SK-N-SH (cell line): ENCODE data around the gene SLCO3A1. TPM values are rescaled to one million over a fixed set of nuclear protein-coding genes. Genes with fewer than 3 reads are reported as not detected.
A peak's percentile ranks its signal among the peaks of the same experiment; 100 is the strongest.

Experiments
- CTCF ChIA-PET: fragments of 300-600, 350-600 bp; formaldehyde crosslinking; extraction: SDS; loops from one replicate; lab custom pipeline; 2021; lab: Yijun Ruan, JAX
- POLR2A ChIA-PET: fragments of 350-600 bp; sonication (Branson Sonifier 250); formaldehyde crosslinking; extraction: SDS; loops from one replicate; lab custom pipeline; 2020; ENCODE audit warnings: antibody characterized with exemption, inconsistent platforms; lab: Yijun Ruan, JAX
- DNase-seq: peaks from one replicate; pipeline ENCODE4 v3.0.0; 2012
- H2AFZ ChIP-seq: fragments of 200-600 bp; sonication (generic); 2 replicates; pipeline ENCODE4 v1.8.1; 2016; ENCODE audit warnings: antibody characterized with exemption, mild to moderate bottlenecking, low read depth
- H3F3A ChIP-seq: fragments of 200-600 bp; sonication (generic); replicated peaks from 2 replicates; pipeline ENCODE3; 2016; ENCODE audit warnings: antibody characterized with exemption, mild to moderate bottlenecking; ENCODE audit not compliant: insufficient read depth
- H3K27ac ChIP-seq, 2 experiments: fragments of 200-500 bp in 1 of 2; fragments of 200-600 bp in 1 of 2; sonication (Bioruptor generic) in 1 of 2; sonication (generic), shearing (Covaris generic) in 1 of 2; 2 replicates each; pipeline versions ENCODE4 v1.5.1 to v1.6.1; 2014 to 2016; ENCODE audit warnings: low read depth in 2 of 2, inconsistent platforms in 1 of 2, low read length in 1 of 2, mild to moderate bottlenecking in 1 of 2, mixed read lengths in 1 of 2
- H3K27me3 ChIP-seq: fragments of 200-600 bp; sonication (generic), shearing (Covaris generic); 2 replicates; pipeline ENCODE4 v1.6.1; 2016; ENCODE audit warnings: mixed run types; ENCODE audit not compliant: insufficient read depth
- H3K36me3 ChIP-seq, 2 experiments: fragments of 200-500 bp in 1 of 2; fragments of 200-600 bp in 1 of 2; sonication (Bioruptor generic) in 1 of 2; sonication (generic) in 1 of 2; replicated peaks in 1 of 2; 2 replicates each; pipeline versions ENCODE3 to v1.5.1; 2014 to 2016; ENCODE audit warnings: low read length in 1 of 2, mild to moderate bottlenecking in 1 of 2; ENCODE audit not compliant: insufficient read depth in 2 of 2, control insufficient read depth in 1 of 2
- H3K4me1 ChIP-seq, 2 experiments: fragments of 200-500 bp in 1 of 2; fragments of 200-600 bp in 1 of 2; sonication (Bioruptor generic) in 1 of 2; sonication (generic), shearing (Covaris generic) in 1 of 2; 2 replicates each; pipeline versions ENCODE4 v1.5.1 to v1.6.1; 2014 to 2016; ENCODE audit warnings: low read depth in 1 of 2, low read length in 1 of 2, mixed run types in 1 of 2; ENCODE audit not compliant: insufficient read depth in 2 of 2, control insufficient read depth in 1 of 2
- H3K4me2 ChIP-seq: fragments of 200-600 bp; sonication (generic), shearing (Covaris generic); 2 replicates; pipeline ENCODE4 v1.6.1; 2017; ENCODE audit warnings: mixed run types
- H3K4me3 ChIP-seq, 2 experiments: fragments of 200-500 bp in 1 of 2; fragments of 200-600 bp in 1 of 2; sonication (Bioruptor generic) in 1 of 2; sonication (generic), shearing (Covaris generic) in 1 of 2; 2 replicates each; pipeline versions ENCODE4 v1.5.1 to v1.8.1; 2014 to 2016; ENCODE audit warnings: low read depth in 2 of 2, inconsistent platforms in 1 of 2, low read length in 1 of 2, mild to moderate bottlenecking in 1 of 2, mixed read lengths in 1 of 2, moderate library complexity in 1 of 2
- H3K79me2 ChIP-seq: fragments of 200-600 bp; sonication (generic); 2 replicates; pipeline ENCODE4 v1.8.1; 2017; ENCODE audit warnings: mild to moderate bottlenecking; ENCODE audit not compliant: insufficient read depth
- H3K9ac ChIP-seq: fragments of 200-600 bp; sonication (generic); 2 replicates; pipeline ENCODE4 v1.6.1; 2017; ENCODE audit warnings: mixed run types
- H3K9me2 ChIP-seq: fragments of 200-600 bp; sonication (generic); 2 replicates; pipeline ENCODE4 v1.6.1; 2017; ENCODE audit warnings: mixed run types
- H3K9me3 ChIP-seq: fragments of 200-600 bp; sonication (generic); 2 replicates; pipeline ENCODE4 v1.6.1; 2017; ENCODE audit warnings: mixed run types, mild to moderate bottlenecking, moderate library complexity
- H4K20me1 ChIP-seq: fragments of 200-600 bp; sonication (generic); 2 replicates; pipeline ENCODE4 v1.6.1; 2017; ENCODE audit warnings: mild to moderate bottlenecking, mixed run types; ENCODE audit not compliant: insufficient read depth
- CHD2 ChIP-seq: fragments of 150-350 bp; IDR thresholded peaks from 2 replicates; pipeline ENCODE4 v1.6.1; 2018; ENCODE audit warnings: low read length; ENCODE audit not compliant: partially characterized antibody
- CTCF ChIP-seq: fragments of 200-600 bp; sonication (generic); IDR thresholded peaks from 2 replicates; pipeline ENCODE4 v1.6.1; 2017; ENCODE audit warnings: antibody characterized with exemption, mild to moderate bottlenecking, moderate library complexity
- ELF1 ChIP-seq: IDR thresholded peaks from 2 replicates; pipeline ENCODE4 v1.4.0; 2012
- EZH2phosphoT487 ChIP-seq: fragments of 200-600 bp; sonication (generic); IDR thresholded peaks from 2 replicates; pipeline ENCODE4 v1.6.1; 2017; ENCODE audit warnings: low read depth, mixed run types, mild to moderate bottlenecking, antibody characterized with exemption, moderate library complexity, borderline replicate concordance
- FOSL2 ChIP-seq: IDR thresholded peaks from 2 replicates; pipeline ENCODE4 v1.4.0; 2012; ENCODE audit warnings: low read depth, mild to moderate bottlenecking, moderate library complexity, borderline replicate concordance
- GATA2 ChIP-seq: sonication (generic); formaldehyde crosslinking; IDR thresholded peaks from 2 replicates; pipeline ENCODE4 v1.5.0; 2020; ENCODE audit warnings: mild to moderate bottlenecking, missing genetic modification reagents
- MEF2A ChIP-seq: IDR thresholded peaks from 2 replicates; pipeline ENCODE4 v1.4.0; 2012; ENCODE audit warnings: low read depth, borderline replicate concordance
- MXI1 ChIP-seq: IDR thresholded peaks from 2 replicates; pipeline ENCODE4 v1.6.1; 2012; ENCODE audit warnings: mild to moderate bottlenecking, low read depth, low read length, improper control_type of control experiment
- NFIC ChIP-seq: IDR thresholded peaks from 2 replicates; pipeline ENCODE4 v1.4.0; 2012; ENCODE audit warnings: borderline replicate concordance
- NRF1 ChIP-seq: IDR thresholded peaks from 2 replicates; pipeline ENCODE4 v1.6.1; 2012; ENCODE audit warnings: low read depth, mild to moderate bottlenecking, low read length
- POLR2AphosphoS5 ChIP-seq: IDR thresholded peaks from 2 replicates; pipeline ENCODE4 v1.6.1; 2012; ENCODE audit warnings: low read depth, low read length
- RCOR1 ChIP-seq: fragments of 150-350 bp; IDR thresholded peaks from 2 replicates; pipeline ENCODE4 v1.6.1; 2017; ENCODE audit warnings: antibody characterized with exemption, low read length
- SMC3 ChIP-seq: IDR thresholded peaks from 2 replicates; pipeline ENCODE4 v1.6.1; 2012; ENCODE audit warnings: low read depth, low read length, improper control_type of control experiment
- USF1 ChIP-seq: IDR thresholded peaks from 2 replicates; pipeline ENCODE4 v1.4.0; 2012; ENCODE audit warnings: low read depth, borderline replicate concordance
- WGBS: methylation state at CpG from one replicate; pipeline ENCODE4 v1.1.6; 2017; ENCODE audit warnings: low lambda C conversion rate; 5-methylcytosine and 5-hydroxymethylcytosine counted together
- polyA plus RNA-seq, 3 experiments: library from polyadenylated mRNA; depleted of rRNA; stranded (reverse); fragments of >200 nt; gene quantifications; 2 replicates each; pipeline ENCODE4 v1.2.3, GENCODE V29; 2012
- TF ChIP-seq, protein P1 (sequence below): IDR thresholded peaks from 2 replicates; pipeline ENCODE4 v1.6.1; 2012; ENCODE audit warnings: mild to moderate bottlenecking, low read depth, low read length, moderate library complexity
- TF ChIP-seq, protein P2 (sequence below): IDR thresholded peaks from 2 replicates; pipeline ENCODE4; 2012
- TF ChIP-seq, protein P3 (sequence below): fragments of 150-350 bp; IDR thresholded peaks from 2 replicates; pipeline ENCODE4 v1.6.1; 2016; ENCODE audit warnings: mild to moderate bottlenecking, low read depth, low read length

Gene SLCO3A1
- polyA plus RNA-seq, 1 of the 3 experiments (the other 2 are of a cell fraction) = 19.7 TPM

- Histone ChIP-seq H3K27ac (peak overlapping the region; percentile 72 to 94), H3K27me3 (no peaks in the 10 kb centered on the region), H3K4me1 (peaks cover 25 to 29% of the 10 kb centered on the region in 2 experiments), H3K36me3 (no peaks in the 10 kb centered on the region), H3K4me2 (peak overlapping the region; percentile 70; the same call in 1 of the 2 replicates), H3K9me3 (no peaks in the 10 kb centered on the region), H3K79me2 (peaks cover 47% of the 10 kb centered on the region), H4K20me1 (no peaks in the 10 kb centered on the region), H3K4me3 (no peak overlapping the region), H3K9ac (peak overlapping the region; percentile 53), H2AFZ (peak overlapping the region; percentile 39; the same call in 1 of the 2 replicates), H3F3A (peaks cover 31% of the 10 kb centered on the region), H3K9me2 (no peaks in the 10 kb centered on the region)
- CTCF ChIA-PET = interaction anchor here (1.3 to 2.2 kb wide), 6 partner anchors 10 to 181 kb away, joined by 3 to 14 read pairs (median 4); partner anchors contain the start of gene SLCO3A1
- POLR2A ChIA-PET = no interaction called here
- TF ChIP-seq GATA2 (CRISPR knock-in tag) = no peak
- no peak for TF ChIP-seq MXI1
- TF ChIP-seq, protein P1, sequence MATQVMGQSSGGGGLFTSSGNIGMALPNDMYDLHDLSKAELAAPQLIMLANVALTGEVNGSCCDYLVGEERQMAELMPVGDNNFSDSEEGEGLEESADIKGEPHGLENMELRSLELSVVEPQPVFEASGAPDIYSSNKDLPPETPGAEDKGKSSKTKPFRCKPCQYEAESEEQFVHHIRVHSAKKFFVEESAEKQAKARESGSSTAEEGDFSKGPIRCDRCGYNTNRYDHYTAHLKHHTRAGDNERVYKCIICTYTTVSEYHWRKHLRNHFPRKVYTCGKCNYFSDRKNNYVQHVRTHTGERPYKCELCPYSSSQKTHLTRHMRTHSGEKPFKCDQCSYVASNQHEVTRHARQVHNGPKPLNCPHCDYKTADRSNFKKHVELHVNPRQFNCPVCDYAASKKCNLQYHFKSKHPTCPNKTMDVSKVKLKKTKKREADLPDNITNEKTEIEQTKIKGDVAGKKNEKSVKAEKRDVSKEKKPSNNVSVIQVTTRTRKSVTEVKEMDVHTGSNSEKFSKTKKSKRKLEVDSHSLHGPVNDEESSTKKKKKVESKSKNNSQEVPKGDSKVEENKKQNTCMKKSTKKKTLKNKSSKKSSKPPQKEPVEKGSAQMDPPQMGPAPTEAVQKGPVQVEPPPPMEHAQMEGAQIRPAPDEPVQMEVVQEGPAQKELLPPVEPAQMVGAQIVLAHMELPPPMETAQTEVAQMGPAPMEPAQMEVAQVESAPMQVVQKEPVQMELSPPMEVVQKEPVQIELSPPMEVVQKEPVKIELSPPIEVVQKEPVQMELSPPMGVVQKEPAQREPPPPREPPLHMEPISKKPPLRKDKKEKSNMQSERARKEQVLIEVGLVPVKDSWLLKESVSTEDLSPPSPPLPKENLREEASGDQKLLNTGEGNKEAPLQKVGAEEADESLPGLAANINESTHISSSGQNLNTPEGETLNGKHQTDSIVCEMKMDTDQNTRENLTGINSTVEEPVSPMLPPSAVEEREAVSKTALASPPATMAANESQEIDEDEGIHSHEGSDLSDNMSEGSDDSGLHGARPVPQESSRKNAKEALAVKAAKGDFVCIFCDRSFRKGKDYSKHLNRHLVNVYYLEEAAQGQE = no peak
- TF ChIP-seq ELF1 = no peak
- no peak for TF ChIP-seq MEF2A
- no peak for TF ChIP-seq SMC3
- TF ChIP-seq POLR2AphosphoS5 = no peak
- no peak for TF ChIP-seq RCOR1
- TF ChIP-seq CHD2 = no peak
- no peak for TF ChIP-seq CTCF
- no peak for TF ChIP-seq NRF1
- no peak for TF ChIP-seq NFIC
- no peak for TF ChIP-seq USF1
- TF ChIP-seq EZH2phosphoT487 = no peak
- TF ChIP-seq FOSL2 = no peak
- TF ChIP-seq, protein P2, sequence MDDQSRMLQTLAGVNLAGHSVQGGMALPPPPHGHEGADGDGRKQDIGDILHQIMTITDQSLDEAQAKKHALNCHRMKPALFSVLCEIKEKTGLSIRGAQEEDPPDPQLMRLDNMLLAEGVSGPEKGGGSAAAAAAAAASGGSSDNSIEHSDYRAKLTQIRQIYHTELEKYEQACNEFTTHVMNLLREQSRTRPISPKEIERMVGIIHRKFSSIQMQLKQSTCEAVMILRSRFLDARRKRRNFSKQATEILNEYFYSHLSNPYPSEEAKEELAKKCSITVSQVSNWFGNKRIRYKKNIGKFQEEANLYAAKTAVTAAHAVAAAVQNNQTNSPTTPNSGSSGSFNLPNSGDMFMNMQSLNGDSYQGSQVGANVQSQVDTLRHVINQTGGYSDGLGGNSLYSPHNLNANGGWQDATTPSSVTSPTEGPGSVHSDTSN = no peak
- TF ChIP-seq, protein P3, sequence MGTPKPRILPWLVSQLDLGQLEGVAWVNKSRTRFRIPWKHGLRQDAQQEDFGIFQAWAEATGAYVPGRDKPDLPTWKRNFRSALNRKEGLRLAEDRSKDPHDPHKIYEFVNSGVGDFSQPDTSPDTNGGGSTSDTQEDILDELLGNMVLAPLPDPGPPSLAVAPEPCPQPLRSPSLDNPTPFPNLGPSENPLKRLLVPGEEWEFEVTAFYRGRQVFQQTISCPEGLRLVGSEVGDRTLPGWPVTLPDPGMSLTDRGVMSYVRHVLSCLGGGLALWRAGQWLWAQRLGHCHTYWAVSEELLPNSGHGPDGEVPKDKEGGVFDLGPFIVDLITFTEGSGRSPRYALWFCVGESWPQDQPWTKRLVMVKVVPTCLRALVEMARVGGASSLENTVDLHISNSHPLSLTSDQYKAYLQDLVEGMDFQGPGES = no peak
- 92% methylated on average over 7 of the region's 7 CpGs for WGBS
- no peak for DNase-seq
Observed at GRCh38 chr15:91865486-91865885, 12.0 kb downstream of the SLCO3A1 start.
